ENCODE results near the gene HMGCL.

HMGCL gene

DNA sequence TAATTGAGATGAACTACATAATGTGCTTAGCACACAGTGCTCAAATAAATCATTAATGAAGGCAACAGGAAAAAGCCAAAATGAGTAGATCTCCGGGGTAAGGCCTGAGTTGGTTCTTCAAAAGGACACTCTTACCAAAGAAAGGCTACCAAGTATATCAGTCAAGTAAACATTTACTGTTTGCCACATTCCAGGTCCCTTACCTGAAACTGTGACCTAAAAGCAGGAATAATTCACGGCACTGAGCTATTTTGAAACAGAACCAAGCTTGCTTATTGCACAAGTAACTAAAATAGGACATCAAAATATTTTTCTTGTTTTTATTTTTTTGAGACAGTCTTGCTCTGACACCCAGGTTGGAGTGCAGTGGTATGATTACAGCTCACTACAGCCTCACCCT is 49.0 kb downstream of the HMGCL start:
- DNase-seq (ENCODE audit: low spot score) = no peak

DNA sequence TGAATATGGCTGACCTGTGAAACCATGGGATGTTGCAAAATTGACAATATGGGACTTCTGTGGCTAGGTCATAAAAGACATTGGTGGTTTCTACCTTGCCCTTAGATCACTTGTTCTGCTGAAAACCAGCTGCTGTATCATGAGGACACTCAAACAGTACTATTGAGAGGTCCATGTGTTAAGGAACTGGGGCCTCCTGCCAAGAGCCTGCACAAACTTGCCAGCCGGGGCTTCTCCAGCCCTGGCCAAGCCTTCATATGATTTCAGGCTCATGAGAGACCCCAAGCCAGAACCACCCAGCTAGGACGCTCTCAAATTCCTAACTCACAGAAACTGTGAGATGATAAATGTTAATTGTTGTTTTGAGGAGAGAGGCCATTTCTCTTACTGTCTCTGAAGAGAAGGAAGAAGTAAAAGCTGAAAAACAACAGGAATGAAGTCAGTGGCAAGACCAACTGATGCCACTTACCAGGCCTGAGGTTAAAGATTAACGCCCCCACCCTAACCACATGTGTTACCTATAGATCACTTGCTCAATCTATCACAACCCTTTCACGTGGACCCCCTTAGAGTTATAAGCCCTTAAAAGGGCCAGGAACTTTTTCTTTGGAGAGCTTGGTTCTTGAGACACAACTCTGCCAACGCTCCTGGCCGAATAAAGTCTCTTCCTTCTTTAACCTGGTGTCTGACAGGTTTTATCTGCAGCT is 50.9 kb downstream of the HMGCL start:
- DNase-seq (ENCODE audit: low spot score) = no peak

DNA sequence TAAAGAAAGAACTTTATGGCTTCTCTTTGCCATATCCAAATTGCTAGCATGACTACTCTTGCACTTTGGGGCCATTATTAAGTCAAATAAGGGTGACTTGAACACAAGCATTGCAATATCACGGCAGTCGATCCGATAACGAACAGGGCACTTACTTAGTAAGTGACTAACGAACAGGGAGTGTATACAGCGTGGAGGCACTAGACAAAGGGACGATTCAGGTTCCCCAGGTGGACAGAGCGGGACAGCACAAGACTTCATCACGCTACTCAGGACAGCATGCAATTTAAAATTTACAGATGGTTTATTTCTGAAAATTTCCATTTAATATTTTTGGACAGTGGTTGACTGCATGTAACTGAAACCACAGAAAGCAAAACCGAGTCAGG is 52.4 kb downstream of the HMGCL start:
- DNase-seq (ENCODE audit: low spot score) = no peak

DNA sequence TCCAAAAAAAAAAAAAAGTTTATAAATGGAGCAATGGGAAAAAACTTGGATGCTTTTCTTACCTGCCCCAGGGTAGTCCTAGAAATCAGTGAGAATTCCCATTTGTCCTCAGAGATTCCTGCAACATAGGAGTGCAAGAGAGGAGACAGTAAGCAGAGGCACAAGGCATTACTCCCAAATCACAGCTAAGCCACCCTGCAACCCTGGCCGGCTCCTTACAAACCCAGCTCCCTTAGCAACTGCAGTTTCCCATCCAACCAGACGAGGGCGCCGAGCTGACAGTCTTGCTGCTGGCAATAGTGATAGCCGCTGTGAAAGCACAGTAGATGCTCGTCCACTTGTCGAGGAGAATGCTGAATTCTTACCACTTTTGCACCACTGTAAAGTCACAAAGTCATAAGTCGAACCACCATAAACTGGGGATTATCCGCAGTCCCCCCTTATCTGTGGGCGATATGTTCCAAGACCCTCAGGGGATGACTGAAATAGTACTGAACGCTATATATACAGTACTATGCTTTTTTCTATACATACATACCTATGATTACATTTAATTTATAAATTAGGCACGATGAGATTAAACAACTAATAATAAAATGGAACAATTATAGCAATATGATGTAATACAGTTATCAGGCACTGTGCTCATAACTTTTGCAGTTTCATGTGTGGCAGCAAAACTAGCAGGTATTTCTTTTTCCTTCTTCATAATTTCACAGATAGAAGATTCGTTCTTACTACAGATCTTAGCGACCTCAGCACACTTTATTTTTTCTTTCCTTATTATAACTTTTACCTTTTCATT is 53.0 kb downstream of the HMGCL start:
- DNase-seq (ENCODE audit: low spot score) = peak; percentile 59

DNA sequence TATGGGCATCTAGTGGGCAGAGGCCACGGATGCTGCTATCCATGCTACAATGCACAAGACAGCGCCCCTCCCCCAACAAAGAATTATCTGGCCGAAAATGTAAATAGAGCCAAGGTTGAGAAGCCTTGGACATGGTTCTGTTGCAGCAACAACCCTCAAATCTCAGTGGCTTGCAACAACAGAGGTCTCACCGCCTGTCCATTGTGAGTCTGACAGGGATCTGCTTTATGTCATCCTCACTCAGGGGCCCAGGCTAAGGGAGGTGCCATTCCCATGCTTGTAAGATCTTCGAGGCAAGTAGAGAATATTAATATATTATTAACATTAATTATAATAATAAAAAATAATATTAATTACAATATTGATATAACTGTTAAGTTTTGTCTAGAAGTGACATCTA is 56.5 kb downstream of the HMGCL start:
- no peak for DNase-seq (ENCODE audit: low spot score)

DNA sequence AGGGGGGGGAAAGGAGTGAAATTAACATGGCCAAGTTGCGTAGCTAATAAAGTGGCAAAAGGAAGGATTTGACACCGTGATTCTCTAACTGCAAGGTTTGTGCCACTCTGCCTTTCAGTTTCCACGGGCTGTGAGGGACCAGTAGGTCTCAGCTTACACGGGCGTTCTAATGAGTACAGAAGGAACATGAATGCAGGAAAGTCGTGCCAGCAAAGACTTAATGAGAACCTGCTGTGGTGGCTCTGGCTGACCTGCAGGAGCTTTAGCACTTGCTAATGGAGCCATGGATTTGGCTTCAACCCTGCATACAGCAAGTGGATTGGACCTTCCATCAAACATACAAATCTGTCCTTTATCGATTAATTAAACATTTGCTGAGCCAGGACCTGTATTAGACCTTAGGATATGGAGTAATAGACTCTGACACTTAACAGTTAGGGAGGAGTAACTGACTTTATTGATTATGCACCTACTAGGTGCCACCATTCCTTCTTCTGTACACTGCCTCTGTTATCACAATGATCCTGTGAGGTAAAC is 62.1 kb downstream of the HMGCL start:
- no peak for DNase-seq (ENCODE audit: low spot score)

DNA sequence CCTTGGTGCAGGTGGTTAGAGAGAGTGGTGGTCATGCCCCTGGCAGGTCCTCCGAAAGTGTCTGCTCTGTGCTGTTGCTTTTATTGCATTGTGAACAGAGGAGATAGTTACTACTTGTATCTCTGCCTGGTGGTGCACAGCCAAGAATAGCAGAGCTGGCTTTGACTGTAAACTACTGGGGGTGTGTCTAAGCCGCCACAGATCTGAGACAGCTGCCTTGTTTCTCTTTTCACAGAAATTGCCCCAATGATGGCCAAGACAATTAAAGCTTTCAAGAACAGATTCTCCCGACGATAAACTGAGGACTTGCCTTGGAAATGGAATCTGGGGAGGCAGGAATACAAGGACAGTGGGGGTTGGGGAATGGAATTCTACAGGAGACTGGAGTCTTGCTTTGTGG is 66.0 kb downstream of the HMGCL start:
- DNase-seq (ENCODE audit: low spot score) = no peak

DNA sequence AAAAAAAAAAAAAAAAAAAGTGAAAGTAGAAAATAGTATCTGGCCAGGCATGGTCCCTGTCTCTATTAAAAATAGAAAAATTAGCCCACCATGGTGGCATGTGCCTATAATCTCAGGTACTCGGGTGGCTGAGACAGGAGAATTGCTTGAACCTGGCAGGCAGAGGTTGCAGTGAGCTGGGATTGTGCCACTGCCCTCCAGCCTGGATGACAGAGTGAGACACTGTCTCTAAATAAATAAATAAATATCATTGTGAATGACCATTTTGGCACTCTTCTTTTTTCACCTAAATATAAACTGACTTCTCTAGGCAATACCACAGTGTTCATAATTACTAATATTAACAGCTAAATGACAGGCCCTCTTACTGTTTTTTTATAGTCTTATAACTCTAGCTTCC is 67.4 kb downstream of the HMGCL start:
- DNase-seq (ENCODE audit: low spot score) = no peak

DNA sequence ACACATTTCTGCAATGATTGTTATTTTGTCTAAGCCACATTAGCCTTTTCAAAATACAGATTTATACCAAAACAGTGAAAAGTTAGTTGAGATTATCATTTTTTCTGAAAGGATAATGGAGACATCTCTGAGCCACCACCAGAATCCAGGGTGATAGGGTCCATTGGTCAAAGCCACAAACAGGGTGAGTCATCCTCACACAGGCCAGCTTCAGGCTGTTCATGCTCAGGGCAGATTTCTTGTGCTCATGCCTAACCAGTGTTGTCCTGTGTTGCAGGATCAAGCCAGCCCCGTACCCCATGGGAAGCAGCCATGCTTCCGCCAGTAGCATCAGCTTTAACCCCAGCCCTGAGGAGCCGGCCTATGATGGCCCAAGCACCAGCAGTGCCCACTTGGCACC is 68.6 kb downstream of the HMGCL start:
- DNase-seq (ENCODE audit: low spot score) = no peak

DNA sequence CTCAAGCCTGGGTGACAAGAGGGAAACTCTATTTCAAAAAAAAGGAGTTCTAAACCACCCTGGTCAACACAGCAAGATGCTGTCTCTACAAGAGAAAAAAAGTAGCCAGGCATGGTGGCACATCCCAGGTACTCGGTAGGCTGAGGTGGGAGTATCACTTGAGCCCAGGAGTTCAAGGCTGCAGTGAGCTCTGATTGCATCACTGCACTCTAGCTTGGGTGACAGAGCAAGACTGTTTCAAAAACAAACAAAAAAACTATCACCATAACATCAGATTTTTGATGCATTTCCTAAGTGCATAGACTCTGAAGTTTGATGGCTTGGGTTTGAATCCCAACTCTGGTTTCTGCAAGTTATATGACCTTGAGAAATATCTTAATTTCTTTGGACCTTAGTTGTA is 72.3 kb downstream of the HMGCL start:
- DNase-seq (ENCODE audit: low spot score) = no peak

Measured in germinal center (tissue), 1 donor.